NOMO-1 treated with dmso at 0.1 percent for 144 hours (cell line): ENCODE measurements around the gene MYPN.
A peak's percentile ranks its signal among the peaks of the same experiment; 100 is the strongest.
"Not testable (repeated sequence)": the region's sequence is repeated elsewhere in the genome, so short reads cannot be mapped to it uniquely, and the experiment has no call there.

Source experiments
- DNase-seq: peaks from one replicate; lab custom pipeline; 2025; ENCODE audit not compliant: unreplicated experiment; lab: John Stamatoyannopoulos, UW

MYPN gene

DNA sequence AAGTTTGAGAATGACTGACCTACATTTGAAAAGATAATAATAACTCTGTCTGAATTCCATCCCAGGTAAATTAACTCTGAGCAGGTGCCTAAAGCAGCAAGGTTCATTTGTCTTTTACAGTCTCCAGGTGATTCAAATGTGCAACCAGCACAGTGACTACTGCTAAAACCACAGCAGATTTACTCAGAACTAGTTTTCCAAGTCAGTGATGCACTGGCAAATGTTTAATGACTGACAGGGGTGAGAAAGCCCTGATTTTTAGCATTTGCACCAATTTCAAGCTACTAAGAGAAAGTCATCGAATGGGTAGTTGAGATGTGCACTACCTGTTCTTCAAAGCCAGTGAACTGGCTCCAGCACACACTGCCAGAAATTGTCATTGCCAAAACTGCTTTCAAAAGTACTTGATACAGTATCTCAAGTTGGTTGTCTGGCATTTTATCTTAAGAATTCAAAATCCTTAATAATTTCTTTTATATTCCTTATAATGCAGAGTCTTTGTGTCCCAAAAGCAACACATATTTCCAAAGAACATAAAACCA, 62.3 kb downstream of the MYPN start:
- DNase-seq = no peak

GRCh38 chr10:68172324-68172723, 63.0 kb downstream of the MYPN start:
- no peak for DNase-seq

GRCh38 chr10:68175949-68176348, 66.7 kb downstream of the MYPN start:
- DNase-seq = no peak

- no peak for DNase-seq
Measured at GRCh38 chr10:68176797-68177196, 67.5 kb downstream of the MYPN start.

GRCh38 chr10:68178592-68178991, 69.3 kb downstream of the MYPN start:
- DNase-seq = no peak

- no peak for DNase-seq
Measured at GRCh38 chr10:68179016-68179415, 69.7 kb downstream of the MYPN start.

- DNase-seq = no peak
Measured at GRCh38 chr10:68180490-68180889, 71.2 kb downstream of the MYPN start.

DNA sequence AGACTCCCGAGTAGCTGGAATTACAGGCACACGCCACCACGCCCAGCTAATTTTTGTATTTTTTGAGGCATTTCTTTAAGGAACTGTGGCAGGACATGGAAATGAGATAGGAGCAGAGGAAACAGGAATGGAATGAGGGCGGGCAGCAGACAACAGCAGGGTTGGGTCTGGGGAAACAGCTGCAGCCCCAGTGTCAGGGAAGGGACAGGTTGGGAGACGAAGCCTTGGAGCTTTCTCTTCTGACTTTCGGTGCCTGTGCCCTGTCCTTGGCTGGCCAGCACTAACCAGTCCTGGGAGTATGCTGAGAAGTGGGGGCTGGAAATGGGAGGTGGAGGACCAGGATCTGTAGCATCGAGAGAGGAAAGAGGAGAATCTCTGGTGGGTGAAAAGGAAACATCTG, 75.3 kb downstream of the MYPN start:
- no peak for DNase-seq

DNA sequence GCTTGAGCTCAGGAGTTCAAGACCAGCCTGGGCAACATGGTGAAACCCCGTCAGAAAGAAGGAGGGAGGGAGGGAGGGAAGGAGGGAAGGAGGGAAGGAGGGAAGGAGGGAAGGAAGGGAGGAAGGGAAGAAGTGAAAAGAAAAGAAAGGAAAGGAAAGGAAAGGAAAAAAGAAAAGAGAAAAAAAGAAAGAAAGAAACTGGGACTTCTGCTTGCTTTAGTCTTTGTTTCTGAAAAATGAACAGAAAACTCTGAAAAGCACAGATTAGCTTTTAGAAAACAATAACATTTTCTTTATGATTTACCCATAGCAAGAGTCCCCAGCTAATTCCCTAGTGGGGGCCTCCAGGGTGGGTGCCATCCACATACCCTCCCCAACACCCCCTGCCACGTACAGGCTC, 75.8 kb downstream of the MYPN start:
- DNase-seq = no peak

DNA sequence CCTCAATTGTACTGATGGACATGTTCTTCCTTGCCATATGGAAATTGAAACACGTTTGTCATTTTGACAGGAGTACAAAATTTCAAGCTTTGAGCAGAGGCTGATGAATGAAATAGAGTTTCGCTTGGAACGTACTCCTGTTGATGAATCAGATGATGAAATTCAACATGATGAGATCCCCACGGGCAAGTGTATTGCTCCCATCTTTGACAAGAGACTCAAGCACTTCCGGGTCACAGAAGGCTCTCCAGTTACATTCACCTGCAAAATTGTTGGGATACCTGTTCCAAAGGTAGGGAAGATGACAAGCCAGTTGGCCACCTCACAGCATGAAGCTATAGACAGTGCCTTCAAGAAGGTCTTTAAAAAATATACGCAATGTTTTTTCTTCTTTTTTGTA, 79.5 kb downstream of the MYPN start:
- DNase-seq = no peak

DNA sequence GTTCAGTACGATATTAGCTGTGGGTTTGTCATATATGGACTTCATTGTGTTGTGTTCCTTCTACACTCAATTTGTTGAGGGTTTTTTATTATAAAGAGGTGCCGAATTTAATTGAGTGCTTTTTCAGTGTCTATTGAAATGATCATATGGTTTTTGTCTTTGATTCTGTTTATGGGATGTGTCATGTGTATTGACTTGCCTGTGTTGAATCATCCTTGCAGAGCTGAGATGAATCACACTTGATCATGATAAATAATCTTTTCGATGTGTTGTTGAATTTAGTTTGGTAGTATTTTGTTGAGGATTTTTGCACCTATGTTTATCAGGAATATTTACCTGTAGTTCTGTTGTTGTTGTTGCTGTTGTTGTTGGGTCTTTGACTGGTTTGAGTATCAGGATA, 82.8 kb downstream of the MYPN start:
- no peak for DNase-seq

GRCh38 chr10:68194290-68194689, 85.0 kb downstream of the MYPN start:
- DNase-seq = no peak

- DNase-seq = not testable (repeated sequence)
Measured at GRCh38 chr10:68195776-68196175, 86.5 kb downstream of the MYPN start.

DNA sequence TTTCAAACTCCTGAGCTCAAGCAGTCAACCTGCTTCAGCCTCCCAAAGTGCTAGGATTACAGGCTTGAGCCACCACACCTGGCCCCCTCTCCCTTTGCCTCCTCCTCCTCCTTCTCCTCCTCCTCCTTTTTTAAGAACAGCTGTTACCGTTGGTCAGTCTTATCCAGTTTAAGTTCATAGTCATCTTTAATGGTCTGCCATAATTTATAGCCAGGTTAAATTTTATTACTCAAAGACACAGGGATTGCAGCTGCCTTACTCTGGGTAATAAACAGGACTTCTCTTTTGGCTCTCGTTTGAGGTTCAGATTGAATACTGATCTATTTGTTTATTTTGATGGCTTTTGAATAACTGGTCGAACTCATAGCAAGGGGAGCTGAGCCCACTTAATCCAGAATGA, 87.4 kb downstream of the MYPN start:
- DNase-seq = no peak

GRCh38 chr10:68202960-68203353, 93.7 kb downstream of the MYPN start:
- peak; percentile 47 for DNase-seq

GRCh38 chr10:68208424-68209042, 99.2 kb downstream of the MYPN start:
- DNase-seq = peak; percentile 6

DNA sequence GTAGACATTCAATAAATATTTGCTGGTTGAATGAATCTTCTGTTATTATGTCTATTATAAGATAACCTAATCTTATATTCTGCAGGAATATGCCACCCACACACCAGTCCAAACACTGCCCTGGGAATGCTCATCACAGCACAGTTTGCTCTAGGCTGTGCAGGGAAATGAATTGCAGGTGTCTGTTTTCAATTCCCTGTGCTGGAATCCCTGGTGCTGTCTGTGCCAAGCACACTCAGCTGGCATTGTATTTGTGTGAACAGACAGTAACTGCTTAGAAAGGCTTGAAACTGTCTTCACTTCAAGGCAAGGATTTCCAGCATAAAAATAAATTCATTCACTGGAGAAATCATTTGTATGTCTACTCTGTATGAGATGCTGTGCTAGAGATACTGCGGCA, 102.4 kb downstream of the MYPN start:
- DNase-seq = no peak

- DNase-seq = peak; percentile 2
Measured at GRCh38 chr10:68212721-68213352, 103.5 kb downstream of the MYPN start.

DNA sequence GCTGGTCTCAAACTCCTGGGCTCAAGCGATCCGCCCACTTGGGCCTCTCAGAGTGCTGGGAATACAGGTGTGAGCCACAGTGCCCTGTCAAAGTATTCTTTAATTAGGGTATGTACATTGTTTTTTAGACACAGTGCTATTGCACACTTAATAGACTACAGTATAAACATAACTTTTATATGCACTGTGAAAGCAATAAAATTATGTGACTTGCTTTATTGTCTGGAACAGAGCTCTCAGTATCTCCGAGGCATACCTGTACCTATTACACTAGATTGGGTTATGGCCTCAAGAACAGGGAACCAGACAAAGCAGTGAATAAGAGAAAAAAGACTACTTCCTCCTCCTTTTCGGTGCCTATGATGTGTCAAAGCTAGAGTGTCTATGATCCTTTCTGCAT, 109.5 kb downstream of the MYPN start:
- DNase-seq = no peak

GRCh38 chr10:68221196-68221595, 111.9 kb downstream of the MYPN start:
- DNase-seq = no peak

GRCh38 chr10:68222391-68222790, 113.1 kb downstream of the MYPN start:
- no peak for DNase-seq

DNA sequence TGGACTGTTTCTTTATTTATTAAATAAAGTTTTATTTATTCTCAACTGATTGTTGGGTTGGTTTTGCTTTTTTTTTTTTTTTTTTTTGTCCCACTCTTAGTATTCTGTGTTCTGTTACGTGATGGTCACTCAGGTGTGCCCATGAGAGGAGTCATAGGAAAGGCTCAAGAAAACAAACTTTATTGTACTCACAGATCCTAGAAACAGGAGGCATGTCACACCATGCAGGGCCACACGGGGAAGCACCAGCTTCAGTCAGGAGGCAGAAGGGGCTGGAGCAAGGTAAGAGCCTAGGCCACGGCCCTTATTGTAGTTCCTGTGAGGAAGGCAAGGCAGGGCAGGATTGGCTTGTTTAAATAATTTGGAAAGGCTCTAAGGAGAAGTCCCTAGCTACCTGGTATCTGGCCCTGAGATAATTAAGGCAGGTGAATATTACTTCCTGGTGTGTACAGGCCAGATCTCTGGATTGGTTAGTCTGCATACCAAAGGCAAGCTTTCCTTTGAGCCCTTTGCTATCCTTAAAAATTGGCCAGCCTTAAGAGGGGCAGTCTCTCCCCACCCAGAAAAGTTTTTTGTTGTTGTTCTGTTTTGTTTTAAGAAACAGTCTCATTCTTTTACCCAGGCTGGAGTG, 114.4 kb downstream of the MYPN start:
- DNase-seq = no peak
